ENCODE data around the gene APPL2.
A peak's percentile ranks its signal among the peaks of the same experiment; 100 is the strongest.
"Not testable (repeated sequence)": the region's sequence is repeated elsewhere in the genome, so short reads cannot be mapped to it uniquely, and the experiment has no call there.

APPL2 gene

GRCh38 chr12:105256011-105256410, 20.0 kb upstream of the APPL2 start:
- no peak for DNase-seq

GRCh38 chr12:105253866-105254513, 18.0 kb upstream of the APPL2 start:
- no peak for DNase-seq

GRCh38 chr12:105252901-105253300, 16.9 kb upstream of the APPL2 start:
- no peak for DNase-seq

GRCh38 chr12:105245776-105246427, 9.9 kb upstream of the APPL2 start:
- DNase-seq = not testable (repeated sequence)

GRCh38 chr12:105245291-105245690, 9.3 kb upstream of the APPL2 start:
- DNase-seq = no peak

GRCh38 chr12:105240228-105240627, 4.3 kb upstream of the APPL2 start:
- no peak for DNase-seq

GRCh38 chr12:105239304-105239703, 3.3 kb upstream of the APPL2 start:
- DNase-seq = no peak

- DNase-seq = no peak
Observed at GRCh38 chr12:105237666-105238065, 1.7 kb upstream of the APPL2 start.

GRCh38 chr12:105235281-105235731, 668 bp downstream of the APPL2 start:
- no peak for DNase-seq

GRCh38 chr12:105234197-105234596, 1.8 kb downstream of the APPL2 start:
- DNase-seq = no peak

GRCh38 chr12:105233041-105233905, 2.7 kb downstream of the APPL2 start:
- no peak for DNase-seq

GRCh38 chr12:105231396-105231795, 4.6 kb downstream of the APPL2 start:
- no peak for DNase-seq

GRCh38 chr12:105229371-105229770, 6.6 kb downstream of the APPL2 start:
- DNase-seq = no peak

- DNase-seq = no peak
Observed at GRCh38 chr12:105228966-105229365, 7.0 kb downstream of the APPL2 start.

- peak; percentile 31 for DNase-seq
Observed at GRCh38 chr12:105228494-105228893, 7.5 kb downstream of the APPL2 start.

GRCh38 chr12:105227879-105228278, 8.1 kb downstream of the APPL2 start:
- no peak for DNase-seq

GRCh38 chr12:105226219-105226618, 9.8 kb downstream of the APPL2 start:
- no peak for DNase-seq

GRCh38 chr12:105225505-105226015, 10.4 kb downstream of the APPL2 start:
- DNase-seq = no peak

GRCh38 chr12:105224399-105224798, 11.6 kb downstream of the APPL2 start:
- no peak for DNase-seq

- DNase-seq = no peak
Observed at GRCh38 chr12:105223884-105224283, 12.1 kb downstream of the APPL2 start.

- no peak for DNase-seq
Observed at GRCh38 chr12:105223352-105223845, 12.6 kb downstream of the APPL2 start.

GRCh38 chr12:105222726-105223351, 13.1 kb downstream of the APPL2 start:
- DNase-seq = no peak

- DNase-seq = no peak
Observed at GRCh38 chr12:105222284-105222655, 13.7 kb downstream of the APPL2 start.

Data from stimulated activated CD4-positive, alpha-beta T cell treated with anti-CD3 and anti-CD28 coated beads, Interleukin-4, amount 100 ng/mL, for 24 hours (primary cell).